HepG2 (cell line): ENCODE data around the gene HECTD4. TPM values are rescaled to one million over a fixed set of nuclear protein-coding genes. Genes with fewer than 3 reads are reported as not detected.

Experiments used
- ATAC-seq: fragments of 200-7000 bp; cut with Tn5 transposase; 3 replicates; pipeline ENCODE4 v1.9.1; 2020; ENCODE audit warnings: mild to moderate bottlenecking, moderate library complexity
- BruUV-seq: library from RNA; stranded (reverse); fragments of 400-500 nt; replicated peaks from 2 replicates; lab custom pipeline; 2021; lab: Mats Ljungman, UMichigan
- CTCF ChIA-PET: fragments of 300-600 bp; formaldehyde crosslinking; extraction: SDS; loops from one replicate; lab custom pipeline; 2021; ENCODE audit warnings: low total read pairs, inconsistent platforms, low intra/inter-chr PET ratio; lab: Yijun Ruan, JAX
- POLR2A ChIA-PET: fragments of 350-600 bp; sonication (Branson Sonifier 250); formaldehyde crosslinking; loops from one replicate; lab custom pipeline; 2020; ENCODE audit warnings: antibody characterized with exemption, inconsistent platforms; lab: Yijun Ruan, JAX
- DNase-seq: peaks from one replicate; pipeline ENCODE4 v3.0.0-alpha.2; 2015; ENCODE audit warnings: low spot score
- FAIRE-seq: peaks from 3 replicates; lab custom pipeline; 2011; peaks lifted over from hg19 to GRCh38; lab: Jason Lieb, UNC
- H2AFZ ChIP-seq: one replicate; pipeline ENCODE4 v1.6.1; 2011; ENCODE audit warnings: low read length, inconsistent platforms
- H3K27ac ChIP-seq: fragments of 300-600 bp; 3 replicates; pipeline ENCODE4 v1.8.0; 2011; ENCODE audit warnings: mixed run types, mild to moderate bottlenecking, mixed read lengths, low read length, inconsistent platforms; ENCODE audit not compliant: insufficient read depth; ENCODE audit errors: extremely low read length
- H3K27me3 ChIP-seq, 2 experiments: fragments of 200-600 bp in 1 of 2; 2 replicates in 1 of 2; 3 replicates in 1 of 2; pipeline versions ENCODE4 v1.6.0 to v1.8.0; 2011; ENCODE audit warnings: low read length in 2 of 2, mild to moderate bottlenecking in 2 of 2, moderate library complexity in 2 of 2, inconsistent platforms in 1 of 2; ENCODE audit not compliant: insufficient read depth in 2 of 2, control insufficient read depth in 1 of 2
- H3K36me3 ChIP-seq, 2 experiments: fragments of 200-600 bp in 1 of 2; replicated peaks in 1 of 2; 2 replicates in 1 of 2; 3 replicates in 1 of 2; pipeline versions ENCODE4 v1.5.1 to v1.8.0; 2011; ENCODE audit warnings: low read length in 2 of 2, inconsistent platforms in 1 of 2; ENCODE audit not compliant: insufficient read depth in 2 of 2, control insufficient read depth in 1 of 2
- H3K4me1 ChIP-seq: 2 replicates; pipeline ENCODE4 v1.5.1; 2012; ENCODE audit warnings: low read length, inconsistent platforms; ENCODE audit not compliant: insufficient read depth
- H3K4me2 ChIP-seq: 2 replicates; pipeline ENCODE4 v1.6.0; 2011; ENCODE audit warnings: low read depth, low read length, inconsistent platforms
- H3K4me3 ChIP-seq, 3 experiments: fragments of 200-600 bp in 1 of 3; sonication (generic), shearing (Covaris generic) in 1 of 3; replicated peaks in 1 of 3; 2 replicates each; pipeline ENCODE4 v1.5.1; 2011 to 2016; ENCODE audit warnings: low read length in 3 of 3, inconsistent platforms in 2 of 3, low read depth in 2 of 3, mild to moderate bottlenecking in 2 of 3, control low read depth in 1 of 3, mixed read lengths in 1 of 3; ENCODE audit not compliant: insufficient read depth in 1 of 3
- H3K79me2 ChIP-seq: one replicate; pipeline ENCODE4 v1.6.1; 2011; ENCODE audit warnings: low read length, inconsistent platforms; ENCODE audit not compliant: insufficient read depth
- H3K9ac ChIP-seq: 2 replicates; pipeline ENCODE4 v1.6.0; 2011; ENCODE audit warnings: mild to moderate bottlenecking, low read depth, low read length, inconsistent platforms; ENCODE audit not compliant: insufficient read depth
- H3K9me3 ChIP-seq: 2 replicates; pipeline ENCODE4 v1.5.1; 2012; ENCODE audit warnings: mild to moderate bottlenecking, low read length
- H4K20me1 ChIP-seq: 2 replicates; pipeline ENCODE4 v1.6.0; 2011; ENCODE audit warnings: inconsistent platforms, mild to moderate bottlenecking, low read length, moderate library complexity; ENCODE audit not compliant: insufficient read depth
- GATA4 ChIP-seq: sonication (generic); IDR thresholded peaks from 2 replicates; pipeline ENCODE4 v1.6.1; 2016; ENCODE audit warnings: antibody characterized with exemption, low read depth, borderline replicate concordance
- GATAD2A ChIP-seq: IDR thresholded peaks from 2 replicates; pipeline ENCODE4 v1.6.1; 2016
- HOXA9 ChIP-seq: sonication (generic); formaldehyde crosslinking; IDR thresholded peaks from 2 replicates; pipeline ENCODE4 v1.8.1; 2022; ENCODE audit warnings: missing genetic modification reagents, mild to moderate bottlenecking, moderate library complexity, borderline replicate concordance
- KDM6A ChIP-seq: IDR thresholded peaks from 2 replicates; pipeline ENCODE4 v1.6.1; 2016; ENCODE audit warnings: low read depth
- POLR2A ChIP-seq, 2 experiments: IDR thresholded peaks; 2 replicates each; pipeline ENCODE4 v1.6.1; 2011; ENCODE audit warnings: low read depth in 2 of 2, low read length in 2 of 2, mild to moderate bottlenecking in 1 of 2, moderate library complexity in 1 of 2; ENCODE audit not compliant: insufficient read depth in 1 of 2
- PTBP1 ChIP-seq: fragments of 200-400 bp; formaldehyde crosslinking; IDR thresholded peaks from 2 replicates; pipeline ENCODE4 v1.6.1; 2018; ENCODE audit warnings: low read length, low read depth; ENCODE audit not compliant: poor library complexity, severe bottlenecking
- RNF2 ChIP-seq: fragments of 450-650 bp; conservative IDR thresholded peaks from 2 replicates; pipeline ENCODE4 v1.6.1; 2016; ENCODE audit warnings: low read depth
- SRSF4 ChIP-seq: fragments of 200-400 bp; formaldehyde crosslinking; IDR thresholded peaks from one replicate; pipeline ENCODE4 v1.6.1; 2018; ENCODE audit warnings: mild to moderate bottlenecking, low read depth, low read length, moderate library complexity; ENCODE audit not compliant: poor library complexity, severe bottlenecking
- TEAD3 ChIP-seq: optimal IDR thresholded peaks from 2 replicates; pipeline ENCODE3; 2016; ENCODE audit warnings: borderline replicate concordance
- ZNF652 ChIP-seq: IDR thresholded peaks from 2 replicates; pipeline ENCODE4 v1.6.1; 2016; ENCODE audit warnings: low read depth, borderline replicate concordance
- ZNF75D ChIP-seq: sonication (generic); formaldehyde crosslinking; IDR thresholded peaks from 2 replicates; pipeline ENCODE4 v1.8.1; 2023; ENCODE audit warnings: missing genetic modification reagents, mild to moderate bottlenecking, borderline replicate concordance
- WGBS: methylation state at CpG from one replicate; pipeline ENCODE4 v1.1.6; 2017; ENCODE audit warnings: low lambda C conversion rate; 5-methylcytosine and 5-hydroxymethylcytosine counted together
- in situ Hi-C: cut with HindIII; loops from 2 replicates; pipeline ENCODE4 v1.10.0; 2017; ENCODE audit warnings: low pct_unique_long_range_greater_than_20kb; ENCODE audit not compliant: extremely low pct_ligation_motif_present
- intact Hi-C: fragments of 100-400 bp; cut with micrococcal nuclease; formaldehyde crosslinking; loops from one replicate; pipeline ENCODE4 v1.10.0; 2022; ENCODE audit not compliant: unreplicated experiment
- polyA plus RNA-seq, 8 experiments: library from polyadenylated mRNA; depleted of rRNA in 3 of 8; stranded (reverse) in 7 of 8; unstranded in 1 of 8; fragments of >200 nt; fragmentation: Illumina TruSeq in 4 of 8; extraction: Trizol in 4 of 8; gene quantifications; 2 replicates each; pipeline versions ENCODE4 v1.2.1 to v1.2.3, GENCODE V29; 2011 to 2016; ENCODE audit warnings: low read depth in 4 of 8, missing spikeins in 1 of 8, mixed read lengths in 1 of 8; ENCODE audit not compliant: insufficient read depth in 1 of 8
- total RNA-seq, 5 experiments: library from RNA; depleted of rRNA; stranded (reverse); fragments of >200 nt; fragmentation: Illumina TruSeq; extraction: Trizol; gene quantifications; 2 replicates each; pipeline ENCODE4 v1.2.3, GENCODE V29; 2016; ENCODE audit warnings: low read depth in 1 of 5
- TF ChIP-seq, protein P1 (sequence below): sonication (generic); formaldehyde crosslinking; conservative IDR thresholded peaks from 2 replicates; pipeline ENCODE4 v1.4.0; 2020; ENCODE audit warnings: mild to moderate bottlenecking, missing genetic modification reagents, moderate library complexity
- TF ChIP-seq, protein P2 (sequence below): sonication (generic); formaldehyde crosslinking; IDR thresholded peaks from 2 replicates; pipeline ENCODE4 v1.5.0; 2020; ENCODE audit warnings: missing genetic modification reagents

The HECTD4 gene
- total and polyA plus RNA-seq, 2 of the 13 experiments (the other 11 are each of a cell fraction or from before 2014, with no cell fraction given) = 9.0 to 11.4 TPM

DNA sequence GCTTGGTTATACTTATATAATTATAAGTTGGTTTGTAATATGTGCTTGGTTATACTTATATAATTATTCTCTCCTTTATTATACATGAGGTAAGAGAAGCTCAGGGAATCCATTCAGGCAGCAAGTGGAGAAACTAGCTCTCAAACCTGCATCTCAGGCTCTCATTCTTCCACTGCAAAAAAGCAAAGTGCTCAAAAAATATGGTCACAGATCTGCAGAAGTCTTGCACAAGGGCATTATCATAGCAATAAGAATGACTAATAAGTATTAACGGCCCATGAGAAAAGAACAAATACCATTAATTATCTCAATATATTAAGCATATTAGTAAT, 257.3 kb downstream of the HECTD4 start:
- no peak overlapping the region for H2AFZ ChIP-seq
- ATAC-seq (peak; percentile 3), DNase-seq (no peak), FAIRE-seq (no peak)
- ChIA-PET POLR2A (interaction anchor here (0.6 to 7.1 kb wide), 6 partner anchors 9 to 439 kb away, joined by 3 to 85 read pairs (median 5); partner anchors contain the start of genes ACAD10, BRAP, ERP29 and NAA25), CTCF (no interaction called here)
- H3K4me1 ChIP-seq = peaks cover 51% of the 10 kb centered on the region
- no peak overlapping the region for H3K9ac ChIP-seq
- WGBS = 0% methylated on average over 1 of the region's 1 CpG
- H3K9me3 ChIP-seq = no peaks in the 10 kb centered on the region
- no peak for TF ChIP-seq ZNF75D
- TF ChIP-seq GATA4 = no peak
- 0 out of 2 replicates have a peak, but pooled peaks have one; percentile 20 for TF ChIP-seq HOXA9
- H3K79me2 ChIP-seq = peaks cover 10% of the 10 kb centered on the region
- H4K20me1 ChIP-seq = no peaks in the 10 kb centered on the region
- intact Hi-C loops = no loop called here
- peak overlapping the region in 2 of 3 experiments; percentile 29 to 81; a peak in 3 of 6 replicates for H3K4me3 ChIP-seq
- BruUV-seq = no TSS peak
- peak overlapping the region; percentile 56 for H3K27ac ChIP-seq
- in situ Hi-C loops = no loop called here
- H3K36me3 ChIP-seq = no peaks in the 10 kb centered on the region
- peak overlapping the region; percentile 96 for H3K4me2 ChIP-seq
- no peaks in the 10 kb centered on the region for H3K27me3 ChIP-seq

DNA sequence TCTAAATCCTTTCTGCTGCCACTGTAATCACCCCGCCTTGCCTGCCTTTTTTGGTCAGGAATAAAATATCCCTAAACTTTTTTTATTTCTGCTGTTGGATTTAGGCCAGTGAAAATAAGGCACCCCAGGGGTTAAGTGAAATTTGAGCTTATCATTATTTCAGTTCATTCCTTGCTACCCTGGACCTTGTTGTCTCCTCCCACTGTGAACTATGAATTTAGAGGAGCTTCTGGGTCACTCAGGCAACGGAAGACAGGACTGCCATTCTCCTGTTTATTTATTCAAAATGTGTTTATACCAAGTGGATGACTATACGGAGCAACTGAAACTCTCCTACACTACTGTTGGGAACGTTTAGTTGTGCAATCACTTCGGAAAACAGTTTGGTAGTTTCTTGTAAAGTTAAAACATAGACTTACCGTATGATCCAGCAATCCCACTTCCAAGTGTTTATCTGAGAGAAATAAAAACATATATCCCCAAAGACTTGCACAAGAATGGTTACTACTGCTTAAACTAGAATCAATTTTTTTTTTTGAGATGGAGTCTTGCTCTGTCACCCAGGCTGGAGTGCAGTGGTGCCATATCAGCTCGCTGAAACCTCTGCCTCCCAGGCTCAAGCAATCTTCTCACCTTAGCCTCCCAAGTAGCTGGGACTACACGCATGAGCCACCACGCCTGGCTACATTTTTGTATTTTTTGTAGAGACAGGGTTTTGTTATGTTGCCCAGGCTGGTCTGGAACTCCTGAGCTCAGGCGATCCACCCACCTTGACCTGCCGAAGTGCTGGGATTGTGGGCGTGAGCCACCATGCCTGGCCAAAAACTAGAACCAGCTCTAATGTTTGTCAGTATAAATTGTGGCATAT, 259.2 kb downstream of the HECTD4 start:
- Histone ChIP-seq H3K36me3 (no peaks in the 10 kb centered on the region), H4K20me1 (no peaks in the 10 kb centered on the region), H3K9ac (peak overlapping the region; percentile 58; the same call in 1 of the 2 replicates), H3K4me3 (peak overlapping the region; percentile 15 to 56 (median 47)), H3K4me2 (peak overlapping the region; percentile 90), H3K4me1 (peaks cover 60% of the 10 kb centered on the region), H3K79me2 (peaks cover 10% of the 10 kb centered on the region), H3K27me3 (no peaks in the 10 kb centered on the region; a peak in 1 of 5 replicates), H2AFZ (peak overlapping the region; percentile 77), H3K9me3 (no peaks in the 10 kb centered on the region), H3K27ac (peak overlapping the region; percentile 62)
- in situ Hi-C loops (no loop called here), intact Hi-C loops (no loop called here)
- ATAC-seq (peak; percentile 8), FAIRE-seq (no peak), DNase-seq (peak; percentile 72)
- BruUV-seq = no TSS peak
- ChIA-PET CTCF (no interaction called here), POLR2A (interaction anchor here (0.8 to 7.1 kb wide), 5 partner anchors 8 to 281 kb away, joined by 3 to 85 read pairs (median 4); partner anchors contain the start of genes ERP29, MAPKAPK5, NAA25 and TMEM116)
- 0% methylated on average over 12 of the region's 12 CpGs for WGBS
- no peak for TF ChIP-seq SRSF4
- peak; percentile 37 for TF ChIP-seq TEAD3 (CRISPR knock-in tag)
- no peak for TF ChIP-seq PTBP1
- TF ChIP-seq ZNF652 (CRISPR knock-in tag) = peak; percentile 97
- TF ChIP-seq, protein P1, sequence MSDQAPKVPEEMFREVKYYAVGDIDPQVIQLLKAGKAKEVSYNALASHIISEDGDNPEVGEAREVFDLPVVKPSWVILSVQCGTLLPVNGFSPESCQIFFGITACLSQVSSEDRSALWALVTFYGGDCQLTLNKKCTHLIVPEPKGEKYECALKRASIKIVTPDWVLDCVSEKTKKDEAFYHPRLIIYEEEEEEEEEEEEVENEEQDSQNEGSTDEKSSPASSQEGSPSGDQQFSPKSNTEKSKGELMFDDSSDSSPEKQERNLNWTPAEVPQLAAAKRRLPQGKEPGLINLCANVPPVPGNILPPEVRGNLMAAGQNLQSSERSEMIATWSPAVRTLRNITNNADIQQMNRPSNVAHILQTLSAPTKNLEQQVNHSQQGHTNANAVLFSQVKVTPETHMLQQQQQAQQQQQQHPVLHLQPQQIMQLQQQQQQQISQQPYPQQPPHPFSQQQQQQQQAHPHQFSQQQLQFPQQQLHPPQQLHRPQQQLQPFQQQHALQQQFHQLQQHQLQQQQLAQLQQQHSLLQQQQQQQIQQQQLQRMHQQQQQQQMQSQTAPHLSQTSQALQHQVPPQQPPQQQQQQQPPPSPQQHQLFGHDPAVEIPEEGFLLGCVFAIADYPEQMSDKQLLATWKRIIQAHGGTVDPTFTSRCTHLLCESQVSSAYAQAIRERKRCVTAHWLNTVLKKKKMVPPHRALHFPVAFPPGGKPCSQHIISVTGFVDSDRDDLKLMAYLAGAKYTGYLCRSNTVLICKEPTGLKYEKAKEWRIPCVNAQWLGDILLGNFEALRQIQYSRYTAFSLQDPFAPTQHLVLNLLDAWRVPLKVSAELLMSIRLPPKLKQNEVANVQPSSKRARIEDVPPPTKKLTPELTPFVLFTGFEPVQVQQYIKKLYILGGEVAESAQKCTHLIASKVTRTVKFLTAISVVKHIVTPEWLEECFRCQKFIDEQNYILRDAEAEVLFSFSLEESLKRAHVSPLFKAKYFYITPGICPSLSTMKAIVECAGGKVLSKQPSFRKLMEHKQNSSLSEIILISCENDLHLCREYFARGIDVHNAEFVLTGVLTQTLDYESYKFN (CRISPR knock-in tag) = peak; percentile 81
- TF ChIP-seq KDM6A (CRISPR knock-in tag) = peak; percentile 54; the same call in 1 of the 2 replicates
- peak; percentile 11; the same call in 1 of the 2 replicates for TF ChIP-seq GATAD2A (CRISPR knock-in tag)
- TF ChIP-seq RNF2 = no peak
- peak in 1 of 2 experiments; percentile 34; a peak in 1 of 4 replicates for TF ChIP-seq POLR2A (IDR thresholded peaks at IDR 0.05; ENCODE audit: insufficient read depth in 1 of 2, low read depth in 2 of 2, low read length in 2 of 2)
- TF ChIP-seq, protein P2, sequence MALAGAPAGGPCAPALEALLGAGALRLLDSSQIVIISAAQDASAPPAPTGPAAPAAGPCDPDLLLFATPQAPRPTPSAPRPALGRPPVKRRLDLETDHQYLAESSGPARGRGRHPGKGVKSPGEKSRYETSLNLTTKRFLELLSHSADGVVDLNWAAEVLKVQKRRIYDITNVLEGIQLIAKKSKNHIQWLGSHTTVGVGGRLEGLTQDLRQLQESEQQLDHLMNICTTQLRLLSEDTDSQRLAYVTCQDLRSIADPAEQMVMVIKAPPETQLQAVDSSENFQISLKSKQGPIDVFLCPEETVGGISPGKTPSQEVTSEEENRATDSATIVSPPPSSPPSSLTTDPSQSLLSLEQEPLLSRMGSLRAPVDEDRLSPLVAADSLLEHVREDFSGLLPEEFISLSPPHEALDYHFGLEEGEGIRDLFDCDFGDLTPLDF (CRISPR knock-in tag) = no peak
